HT-29 (cell line): ENCODE data around the gene MCRIP2. TPM values are rescaled to one million over a fixed set of nuclear protein-coding genes. Genes with fewer than 3 reads are reported as not detected.

Source experiments
- DNase-seq: peaks from one replicate; pipeline ENCODE4 v3.0.0-alpha.2; 2015; ENCODE audit warnings: low spot score
- total RNA-seq: library from RNA; depleted of rRNA; stranded (reverse); fragments of >200 nt; shearing (Covaris generic); gene quantifications from 2 replicates; pipeline ENCODE4 v1.2.3, GENCODE V29; 2014; rRNA removed

Gene MCRIP2
- total RNA-seq, 1 experiment from 2014 or later, result 198 TPM

GRCh38 chr16:695355-696089 lies 53.9 kb downstream of the MCRIP2 start:
- peak; percentile 66 for DNase-seq

Other genes starting within 250 kb of the MCRIP2 start
- 25.3 and 29.0 TPM in 2 replicates for gene NME4, start 244.6 kb upstream of the MCRIP2 start, total RNA-seq
- gene DECR2, start 239.9 kb upstream of the MCRIP2 start, total RNA-seq, result 25.2 and 29.1 TPM in 2 replicates
- 5.2 and 9.5 TPM in 2 replicates for gene RAB11FIP3, start 216.2 kb upstream of the MCRIP2 start, total RNA-seq
- gene CAPN15, start 114.1 kb upstream of the MCRIP2 start, total RNA-seq, result 161 and 180 TPM in 2 replicates
- gene PRR35, start 81.4 kb upstream of the MCRIP2 start, total RNA-seq, result 0.08 TPM in 1 of 2 replicates, not detected in the other
- 0.05 and 0.13 TPM in 2 replicates for gene NHLRC4, start 74.8 kb upstream of the MCRIP2 start, total RNA-seq
- gene PIGQ, start 71.9 kb upstream of the MCRIP2 start, total RNA-seq, result 99.5 and 103 TPM in 2 replicates
- 54.2 and 58.2 TPM in 2 replicates for gene RAB40C, start 51.8 kb upstream of the MCRIP2 start, total RNA-seq
- gene WFIKKN1, start 10.8 kb upstream of the MCRIP2 start, total RNA-seq, result 0.74 and 1.1 TPM in 2 replicates
- gene METTL26, start 5.5 kb upstream of the MCRIP2 start, total RNA-seq, result 278 and 290 TPM in 2 replicates
- gene WDR90, start 7.5 kb downstream of the MCRIP2 start, total RNA-seq, result 162 and 168 TPM in 2 replicates
- gene RHOT2, start 26.3 kb downstream of the MCRIP2 start, total RNA-seq, result 209 and 211 TPM in 2 replicates
- 7.8 and 8.2 TPM in 2 replicates for gene RHBDL1, start 33.8 kb downstream of the MCRIP2 start, total RNA-seq
- 258 and 295 TPM in 2 replicates for gene STUB1, start 38.6 kb downstream of the MCRIP2 start, total RNA-seq
- 154 and 176 TPM in 2 replicates for gene JMJD8, start 42.5 kb downstream of the MCRIP2 start, total RNA-seq
- 5.9 and 6.2 TPM in 2 replicates for gene WDR24, start 48.6 kb downstream of the MCRIP2 start, total RNA-seq
- gene FBXL16, start 64.0 kb downstream of the MCRIP2 start, total RNA-seq, result 0.29 and 1.5 TPM in 2 replicates
- gene METRN, start 73.3 kb downstream of the MCRIP2 start, total RNA-seq, result 82.2 and 108 TPM in 2 replicates
- 123 and 151 TPM in 2 replicates for gene ANTKMT, start 79.3 kb downstream of the MCRIP2 start, total RNA-seq
- gene CCDC78, start 84.6 kb downstream of the MCRIP2 start, total RNA-seq, result 22.9 and 30.6 TPM in 2 replicates
- 63.0 and 80.8 TPM in 2 replicates for gene HAGHL, start 85.3 kb downstream of the MCRIP2 start, total RNA-seq
- 68.4 and 80.0 TPM in 2 replicates for gene CIAO3, start 99.2 kb downstream of the MCRIP2 start, total RNA-seq
- gene MSLN, start 118.9 kb downstream of the MCRIP2 start, total RNA-seq, result 3.9 and 8.3 TPM in 2 replicates
- 147 and 148 TPM in 2 replicates for gene RPUSD1, start 146.6 kb downstream of the MCRIP2 start, total RNA-seq
- gene CHTF18, start 146.8 kb downstream of the MCRIP2 start, total RNA-seq, result 121 and 145 TPM in 2 replicates
- gene GNG13, start 158.9 kb downstream of the MCRIP2 start, total RNA-seq, result not detected in 2 replicates